ENCODE results near the gene GLT1D1.

Gene GLT1D1

DNA sequence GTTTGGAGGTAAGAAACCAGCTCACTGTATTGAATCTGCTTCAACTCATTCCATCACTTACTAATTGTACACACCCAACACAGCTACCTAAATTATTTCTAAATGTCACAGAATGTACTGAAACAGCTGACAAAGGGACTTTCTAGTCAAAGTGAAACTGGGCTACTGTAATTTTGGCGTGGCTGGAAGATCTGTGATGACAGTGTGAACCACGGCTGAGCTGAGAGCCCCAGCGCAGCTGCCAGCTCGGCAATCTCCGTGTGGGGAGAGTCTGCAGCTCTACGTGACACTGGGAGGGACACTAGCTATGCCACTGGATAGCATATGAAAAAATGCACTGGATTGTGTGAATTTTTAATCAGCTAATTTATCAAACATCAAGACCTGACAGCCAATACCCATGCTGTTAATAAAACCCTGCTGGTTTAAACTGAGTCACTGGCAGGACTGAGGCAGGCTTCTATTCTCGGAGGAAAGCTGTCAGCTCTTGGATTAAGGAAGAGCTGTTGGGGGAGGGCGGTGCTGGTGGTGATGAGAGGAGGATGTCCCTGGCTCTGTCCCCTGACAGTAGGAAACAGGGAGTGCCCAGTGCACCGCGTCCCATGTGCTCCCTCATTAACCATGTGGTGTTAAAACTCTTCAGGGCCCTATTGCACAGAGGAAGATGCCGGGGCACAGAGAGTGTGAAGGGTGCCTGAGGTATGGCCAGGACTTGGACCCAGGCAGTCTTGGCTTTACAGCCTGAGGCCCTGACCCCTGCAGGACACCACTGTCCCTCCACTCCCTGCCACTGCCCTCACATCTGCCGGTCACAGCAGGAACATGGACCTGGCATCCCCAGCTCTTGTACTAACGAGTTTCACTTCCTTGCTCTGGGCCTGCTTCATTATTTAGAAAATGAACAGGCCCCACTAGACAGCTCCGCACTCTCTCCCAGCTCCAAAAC lies 42.8 kb upstream of the GLT1D1 start:
- TF ChIP-seq, protein P1, sequence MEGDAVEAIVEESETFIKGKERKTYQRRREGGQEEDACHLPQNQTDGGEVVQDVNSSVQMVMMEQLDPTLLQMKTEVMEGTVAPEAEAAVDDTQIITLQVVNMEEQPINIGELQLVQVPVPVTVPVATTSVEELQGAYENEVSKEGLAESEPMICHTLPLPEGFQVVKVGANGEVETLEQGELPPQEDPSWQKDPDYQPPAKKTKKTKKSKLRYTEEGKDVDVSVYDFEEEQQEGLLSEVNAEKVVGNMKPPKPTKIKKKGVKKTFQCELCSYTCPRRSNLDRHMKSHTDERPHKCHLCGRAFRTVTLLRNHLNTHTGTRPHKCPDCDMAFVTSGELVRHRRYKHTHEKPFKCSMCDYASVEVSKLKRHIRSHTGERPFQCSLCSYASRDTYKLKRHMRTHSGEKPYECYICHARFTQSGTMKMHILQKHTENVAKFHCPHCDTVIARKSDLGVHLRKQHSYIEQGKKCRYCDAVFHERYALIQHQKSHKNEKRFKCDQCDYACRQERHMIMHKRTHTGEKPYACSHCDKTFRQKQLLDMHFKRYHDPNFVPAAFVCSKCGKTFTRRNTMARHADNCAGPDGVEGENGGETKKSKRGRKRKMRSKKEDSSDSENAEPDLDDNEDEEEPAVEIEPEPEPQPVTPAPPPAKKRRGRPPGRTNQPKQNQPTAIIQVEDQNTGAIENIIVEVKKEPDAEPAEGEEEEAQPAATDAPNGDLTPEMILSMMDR (IDR thresholded peaks at IDR 0.05; ENCODE audit: low read length, missing control alignments) = no peak
- no peak overlapping the region for H3K4me3 ChIP-seq (replicated peaks; ENCODE audit: low read depth, low read length)
- no peak for DNase-seq (ENCODE audit: low read depth)

DNA sequence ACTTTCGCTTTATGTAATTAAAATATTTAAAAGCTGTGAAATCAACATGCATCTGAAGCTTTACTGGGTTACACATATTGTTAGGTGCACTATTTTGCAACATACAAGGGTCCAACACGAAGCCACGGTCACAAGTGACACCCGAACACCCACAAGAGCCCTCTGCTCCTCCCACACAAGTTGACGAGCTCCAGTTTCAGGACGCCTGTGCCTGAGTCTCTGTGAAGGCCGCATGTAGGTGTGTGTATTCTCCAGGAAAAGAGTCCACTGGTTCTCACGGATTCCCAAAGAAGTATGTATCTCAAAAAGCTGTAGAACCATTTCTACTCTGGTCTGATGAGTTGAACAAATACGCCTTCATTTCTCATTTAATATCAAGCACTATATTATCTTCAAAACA lies 41.5 kb upstream of the GLT1D1 start:
- DNase-seq (ENCODE audit: low read depth) = no peak

DNA sequence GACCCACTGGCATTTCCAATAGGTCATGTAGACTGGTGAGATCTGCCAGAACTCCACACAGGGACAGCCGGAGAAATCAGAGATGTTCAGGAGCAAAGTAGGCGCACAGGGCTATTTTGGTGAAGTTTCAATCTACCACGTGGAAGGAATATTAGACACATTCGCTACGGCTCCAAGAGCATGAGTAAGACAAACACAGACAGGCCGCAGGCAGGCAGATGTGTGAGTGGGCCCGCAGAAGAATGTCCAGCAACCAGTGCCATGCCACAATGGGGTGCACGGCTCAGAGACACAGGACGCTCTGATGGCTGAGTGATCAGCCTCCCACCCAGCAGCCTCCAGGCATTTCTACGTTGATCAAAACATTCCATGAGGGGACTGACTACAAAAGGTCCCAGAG lies 39.9 kb upstream of the GLT1D1 start:
- no peak for DNase-seq (ENCODE audit: low read depth)

More for the DNA sequence above, 41.5 kb upstream of the GLT1D1 start:
- TF ChIP-seq, protein P1 (IDR thresholded peaks at IDR 0.05; ENCODE audit: low read length, missing control alignments) = no peak
- no peak overlapping the region for H3K4me3 ChIP-seq (replicated peaks; ENCODE audit: low read depth, low read length)

DNA sequence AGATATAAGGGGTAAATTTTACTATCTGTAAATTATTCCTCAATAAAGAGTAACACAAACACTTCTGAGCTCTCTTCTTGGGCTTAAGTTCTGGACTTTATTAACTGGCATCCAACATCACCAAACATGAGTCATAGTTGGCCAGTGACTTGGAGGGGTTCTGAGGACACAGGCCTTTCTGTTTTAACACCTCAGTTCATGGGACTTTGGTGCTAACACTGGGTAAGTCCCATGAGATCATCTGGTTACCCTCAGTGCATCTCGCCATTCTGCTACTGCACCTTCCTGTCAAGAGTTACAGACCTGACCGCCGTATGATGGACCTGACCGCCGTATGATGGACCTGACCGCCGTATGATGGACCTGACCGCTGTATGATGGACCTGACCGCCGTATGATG lies 39.4 kb upstream of the GLT1D1 start:
- H3K4me3 ChIP-seq (replicated peaks; ENCODE audit: low read depth, low read length) = no peak overlapping the region
- TF ChIP-seq, protein P1 (IDR thresholded peaks at IDR 0.05; ENCODE audit: low read length, missing control alignments) = no peak
- DNase-seq (ENCODE audit: low read depth) = no peak

More for the DNA sequence above, 39.9 kb upstream of the GLT1D1 start:
- TF ChIP-seq, protein P1 (IDR thresholded peaks at IDR 0.05; ENCODE audit: low read length, missing control alignments) = no peak
- H3K4me3 ChIP-seq (replicated peaks; ENCODE audit: low read depth, low read length) = no peak overlapping the region

DNA sequence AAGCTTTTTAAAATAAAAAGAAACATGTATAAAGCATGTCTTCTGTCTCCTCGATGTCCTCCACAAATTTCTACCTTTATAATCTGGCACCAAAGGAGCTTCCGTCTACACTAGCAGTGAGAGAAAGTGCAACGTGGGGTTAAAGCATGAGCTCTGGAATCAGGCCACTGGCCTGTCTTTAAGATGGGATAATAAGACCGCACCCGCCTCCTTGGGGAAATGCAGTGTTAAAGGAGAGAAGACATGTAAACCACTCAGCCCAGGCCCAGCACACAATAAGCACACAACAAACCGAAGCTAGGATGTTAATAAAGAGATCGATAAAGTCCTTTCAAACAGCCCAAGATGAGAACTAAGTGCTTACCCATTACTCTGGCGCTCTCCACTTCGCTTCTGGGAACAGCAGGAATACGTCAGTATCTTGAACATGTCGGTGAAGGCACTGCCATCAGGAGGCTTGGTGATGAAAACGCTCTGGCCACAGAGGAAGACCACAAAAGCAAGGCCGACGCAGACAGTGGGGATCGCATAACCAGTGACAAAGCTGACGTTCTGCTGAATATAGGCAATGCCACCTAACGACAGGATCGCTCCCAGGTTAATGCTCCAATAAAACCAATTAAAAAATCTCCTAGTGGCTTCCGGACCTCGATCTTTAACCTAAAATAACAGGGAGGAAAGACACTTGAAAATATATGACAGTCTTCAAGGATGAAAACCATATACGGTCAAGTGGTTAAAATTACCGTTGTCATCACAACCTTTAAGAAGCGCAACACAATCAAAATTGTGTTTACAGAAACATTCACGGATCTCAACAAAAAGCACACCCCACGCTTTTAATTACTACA lies 38.6 kb upstream of the GLT1D1 start:
- no peak overlapping the region for H3K4me3 ChIP-seq (replicated peaks; ENCODE audit: low read depth, low read length)
- DNase-seq (ENCODE audit: low read depth) = no peak
- TF ChIP-seq, protein P1 (IDR thresholded peaks at IDR 0.05; ENCODE audit: low read length, missing control alignments) = no peak

DNA sequence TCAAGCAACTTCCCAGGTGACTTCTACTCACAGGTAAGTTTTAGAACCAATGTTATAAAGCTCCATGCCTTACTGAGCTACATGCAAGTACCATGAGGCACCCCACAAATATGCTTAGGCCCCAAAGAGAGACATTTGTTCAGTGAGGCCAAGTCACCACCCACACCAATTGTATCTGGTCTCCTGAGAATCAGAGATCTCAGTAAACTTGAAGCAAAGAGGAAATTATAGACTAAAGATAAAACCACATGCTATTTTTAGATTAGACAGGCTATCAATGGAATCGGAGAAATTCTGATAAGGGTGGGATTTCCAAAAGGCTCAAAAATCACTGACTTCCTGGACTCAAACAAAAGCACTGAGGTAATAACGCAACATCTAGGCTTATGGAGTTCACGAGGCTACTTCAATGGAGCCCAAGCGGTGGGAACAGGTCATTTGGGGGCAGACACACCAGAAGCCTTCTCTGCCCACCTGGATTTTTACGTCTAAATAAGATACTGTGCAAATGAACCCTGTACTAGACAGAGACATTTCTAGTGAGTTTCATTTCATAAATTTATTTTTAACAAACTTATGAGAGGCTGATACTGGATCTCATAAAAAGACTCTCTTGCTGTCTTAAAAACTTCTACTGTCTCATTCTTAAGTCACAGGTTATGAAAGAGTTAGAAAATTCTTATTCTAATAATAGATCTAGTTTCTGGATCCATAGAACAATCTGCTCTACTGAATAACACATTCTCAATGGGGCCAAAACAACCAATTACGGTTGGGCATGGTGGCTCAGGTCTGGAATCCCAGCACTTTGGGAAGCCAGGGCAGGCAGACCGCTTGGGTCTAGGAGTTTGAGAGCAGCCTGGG lies 37.3 kb upstream of the GLT1D1 start:
- H3K4me3 ChIP-seq (replicated peaks; ENCODE audit: low read depth, low read length) = no peak overlapping the region
- TF ChIP-seq, protein P1 (IDR thresholded peaks at IDR 0.05; ENCODE audit: low read length, missing control alignments) = no peak
- DNase-seq (ENCODE audit: low read depth) = no peak
